IPS-15b (cell line): Measurements from ENCODE around the gene COQ5.
"Not testable (repeated sequence)": the region's sequence is repeated elsewhere in the genome, so short reads cannot be mapped to it uniquely, and the experiment has no call there.

Experiments
- H3K27me3 ChIP-seq: one replicate; pipeline ENCODE4 v1.6.1; 2013; ENCODE audit warnings: low read length; ENCODE audit not compliant: control insufficient read depth, insufficient read depth
- H3K36me3 ChIP-seq: one replicate; pipeline ENCODE4 v1.6.1; 2013; ENCODE audit warnings: low read length; ENCODE audit not compliant: control insufficient read depth, insufficient read depth
- H3K4me1 ChIP-seq: one replicate; pipeline ENCODE4 v1.6.1; 2013; ENCODE audit warnings: mild to moderate bottlenecking, low read length; ENCODE audit not compliant: control insufficient read depth, insufficient read depth
- H3K4me3 ChIP-seq: one replicate; pipeline ENCODE4 v1.5.1; 2013; ENCODE audit warnings: low read depth, low read length
- H3K9ac ChIP-seq: one replicate; pipeline ENCODE4 v1.6.1; 2013; ENCODE audit warnings: low read depth, mild to moderate bottlenecking, low read length
- H3K9me3 ChIP-seq: one replicate; pipeline ENCODE4 v1.6.1; 2013; ENCODE audit warnings: mild to moderate bottlenecking, low read length; ENCODE audit not compliant: control insufficient read depth, insufficient read depth

COQ5 gene

DNA sequence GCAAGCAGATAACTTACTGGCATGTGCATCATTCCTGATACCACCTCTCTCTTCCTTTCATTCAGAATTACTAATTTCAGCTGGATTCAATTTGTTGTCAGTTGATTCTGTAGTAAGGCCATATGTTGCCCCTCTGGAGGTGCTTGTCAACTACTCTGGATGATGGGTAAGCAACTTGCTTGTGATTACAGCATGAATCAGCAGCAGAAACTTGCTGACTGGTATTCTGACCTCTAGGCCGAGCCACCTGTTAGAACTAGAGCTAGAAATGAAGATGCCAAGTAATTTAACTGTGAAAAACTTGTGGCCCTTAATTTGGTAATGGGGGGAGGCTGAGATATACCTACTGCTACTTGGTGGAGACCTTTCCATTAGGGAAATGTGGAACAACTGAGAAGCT lies 10.3 kb upstream of the COQ5 start:
- Histone ChIP-seq H3K4me3 (no peak overlapping the region), H3K4me1 (peaks cover 10% of the 10 kb centered on the region), H3K27me3 (no peaks in the 10 kb centered on the region), H3K9ac (no peak overlapping the region), H3K36me3 (peaks cover 2% of the 10 kb centered on the region), H3K9me3 (no peaks in the 10 kb centered on the region)

DNA sequence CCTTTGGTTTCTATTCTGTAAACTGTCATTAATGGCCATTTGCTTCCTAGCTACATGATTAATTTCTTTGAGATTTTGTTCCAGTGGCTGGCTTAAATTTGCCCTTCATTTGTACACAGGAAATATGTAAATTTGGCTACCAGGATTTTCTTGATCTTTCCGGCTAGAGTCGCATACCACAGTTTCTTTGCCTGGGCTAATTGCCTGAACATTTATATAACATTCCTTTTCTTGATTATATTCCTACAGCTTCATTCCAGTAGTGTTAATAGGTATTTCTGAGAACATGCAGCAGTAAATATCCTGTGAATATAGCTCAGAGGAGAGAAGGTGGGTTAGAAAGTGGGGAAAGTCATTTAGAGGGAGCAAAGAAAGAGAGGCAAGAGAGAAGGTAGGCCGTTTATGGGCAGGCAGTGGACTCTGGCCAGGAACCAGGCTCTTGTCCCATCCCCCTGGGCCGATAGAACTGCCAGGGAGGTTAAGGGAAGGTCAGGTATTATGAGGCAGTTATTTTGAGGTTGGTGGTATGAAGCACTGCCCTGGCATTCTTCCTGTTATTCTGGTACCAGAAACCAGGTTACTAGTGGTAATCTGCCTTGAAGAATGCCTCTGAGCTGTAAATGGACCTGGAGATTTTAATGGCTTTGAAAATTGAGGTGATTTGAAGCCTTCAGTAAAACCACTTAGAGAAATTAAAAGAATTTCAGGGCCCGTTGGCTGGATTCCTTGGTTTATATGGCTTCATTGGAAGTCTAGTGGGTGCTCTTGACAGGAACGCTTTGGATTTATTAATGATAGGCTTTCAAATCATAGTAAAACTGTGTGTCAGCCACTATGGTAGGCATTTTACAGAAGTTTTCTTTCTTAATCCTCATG lies 9.6 kb upstream of the COQ5 start:
- H3K4me3 ChIP-seq: no peak overlapping the region
- H3K36me3 ChIP-seq: no peaks in the 10 kb centered on the region
- no peaks in the 10 kb centered on the region for H3K27me3 ChIP-seq
- H3K9me3 ChIP-seq: no peaks in the 10 kb centered on the region
- peaks cover 10% of the 10 kb centered on the region for H3K4me1 ChIP-seq
- H3K9ac ChIP-seq: peak overlapping the region; percentile 12

DNA sequence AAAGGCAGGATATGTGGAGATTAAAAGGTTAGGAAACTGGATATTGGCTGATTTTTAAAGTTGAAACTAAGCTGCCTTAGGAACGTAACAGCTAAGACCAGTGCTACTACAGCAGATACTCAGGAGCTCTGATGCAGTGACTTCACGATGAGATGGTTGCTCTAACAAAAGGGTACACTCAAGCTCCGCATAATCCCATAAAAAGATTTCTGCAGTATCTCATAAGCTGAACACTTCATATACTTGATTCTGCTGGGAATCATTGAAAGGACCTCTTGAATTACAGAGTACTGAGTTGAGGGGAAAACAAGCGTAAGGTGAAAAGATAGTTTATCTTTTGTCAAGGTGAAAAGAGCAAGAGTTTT lies 8.9 kb upstream of the COQ5 start:
- Histone ChIP-seq H3K4me1 (peaks cover 10% of the 10 kb centered on the region), H3K36me3 (no peaks in the 10 kb centered on the region), H3K9ac (no peak overlapping the region), H3K27me3 (no peaks in the 10 kb centered on the region), H3K9me3 (no peaks in the 10 kb centered on the region), H3K4me3 (no peak overlapping the region)

DNA sequence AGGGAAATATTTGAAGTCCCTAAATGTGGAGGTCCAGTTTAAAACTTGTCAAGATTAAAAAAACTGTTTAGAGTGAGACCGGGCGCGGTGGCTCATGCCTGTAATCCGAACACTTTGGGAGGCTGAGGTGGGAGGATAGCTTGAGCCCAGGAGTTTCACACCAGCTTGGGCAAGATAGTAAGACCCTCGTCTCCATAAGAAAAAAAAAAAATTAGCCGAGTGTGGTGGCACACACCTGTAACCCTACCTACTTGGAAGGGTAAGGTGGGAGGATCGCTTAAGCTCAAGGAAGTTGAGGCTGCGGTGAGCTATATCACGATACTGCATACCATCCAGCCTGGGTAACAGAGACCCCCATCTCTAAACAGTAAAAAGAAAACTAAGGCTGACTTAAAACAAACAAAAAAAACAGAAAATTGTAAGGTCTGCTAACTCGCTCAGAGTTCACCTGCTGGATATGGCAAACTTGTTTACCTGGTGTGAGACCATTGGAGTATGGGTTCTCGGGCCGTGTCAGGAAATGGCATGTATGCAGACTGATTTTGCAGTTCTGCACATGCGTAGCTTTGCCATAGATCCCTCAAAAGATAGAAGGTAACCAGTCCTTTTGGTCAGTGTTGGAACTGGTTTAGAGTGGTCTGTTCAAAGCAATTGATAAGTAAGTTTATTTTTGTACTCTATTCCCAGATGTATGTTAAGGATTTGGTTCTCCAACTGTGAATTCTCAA lies 7.3 kb upstream of the COQ5 start:
- H3K27me3 ChIP-seq: no peaks in the 10 kb centered on the region
- H3K4me3 ChIP-seq: peak overlapping the region; percentile 95
- H3K4me1 ChIP-seq: peaks cover 10% of the 10 kb centered on the region
- H3K9me3 ChIP-seq: no peaks in the 10 kb centered on the region
- no peak overlapping the region for H3K9ac ChIP-seq
- H3K36me3 ChIP-seq: no peaks in the 10 kb centered on the region

DNA sequence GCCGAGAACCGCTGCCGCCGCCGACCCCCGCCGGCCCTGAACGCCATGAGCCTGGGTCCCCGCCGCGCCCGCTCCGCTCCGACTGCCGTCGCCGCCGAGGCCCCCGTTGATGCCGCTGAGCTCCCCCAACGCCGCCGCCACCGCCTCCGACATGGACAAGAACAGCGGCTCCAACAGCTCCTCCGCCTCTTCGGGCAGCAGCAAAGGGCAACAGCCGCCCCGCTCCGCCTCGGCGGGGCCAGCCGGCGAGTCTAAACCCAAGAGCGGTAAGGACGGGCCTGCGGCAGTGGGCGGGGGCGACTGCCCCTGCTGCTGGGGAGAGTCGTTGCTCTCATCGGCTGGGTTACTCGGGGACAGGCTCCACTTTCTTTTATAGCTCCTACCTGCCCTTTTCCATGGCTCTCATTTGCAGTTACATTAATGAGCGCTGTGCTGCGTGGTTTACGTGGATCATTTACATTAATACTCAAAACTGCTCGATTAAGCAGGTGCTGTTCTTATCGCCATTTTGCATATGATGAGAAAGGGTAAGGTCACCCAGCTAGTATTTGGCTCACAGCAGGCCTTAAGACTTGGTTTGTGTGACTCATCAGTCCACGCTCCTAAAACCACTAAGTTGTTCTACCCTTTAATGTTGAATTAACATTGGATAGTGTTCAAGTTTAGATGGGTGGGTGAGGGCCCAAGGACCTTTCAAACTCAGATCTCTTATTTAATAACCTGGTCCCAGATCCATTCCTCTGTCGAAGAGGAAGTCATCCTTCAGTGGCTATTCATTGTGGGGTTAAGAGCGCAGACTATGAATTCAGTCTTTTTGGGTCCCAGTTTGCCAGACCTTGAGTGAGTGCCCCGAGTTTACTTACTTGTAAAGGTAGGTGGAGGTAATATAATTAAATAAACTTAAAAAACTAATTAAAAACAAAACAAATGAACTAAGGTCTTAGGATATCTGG lies 6.0 kb upstream of the COQ5 start:
- Histone ChIP-seq H3K9ac (peak overlapping the region; percentile 82), H3K9me3 (no peaks in the 10 kb centered on the region), H3K36me3 (no peaks in the 10 kb centered on the region), H3K4me3 (peak overlapping the region; percentile 95), H3K4me1 (peaks cover 10% of the 10 kb centered on the region), H3K27me3 (no peaks in the 10 kb centered on the region)

DNA sequence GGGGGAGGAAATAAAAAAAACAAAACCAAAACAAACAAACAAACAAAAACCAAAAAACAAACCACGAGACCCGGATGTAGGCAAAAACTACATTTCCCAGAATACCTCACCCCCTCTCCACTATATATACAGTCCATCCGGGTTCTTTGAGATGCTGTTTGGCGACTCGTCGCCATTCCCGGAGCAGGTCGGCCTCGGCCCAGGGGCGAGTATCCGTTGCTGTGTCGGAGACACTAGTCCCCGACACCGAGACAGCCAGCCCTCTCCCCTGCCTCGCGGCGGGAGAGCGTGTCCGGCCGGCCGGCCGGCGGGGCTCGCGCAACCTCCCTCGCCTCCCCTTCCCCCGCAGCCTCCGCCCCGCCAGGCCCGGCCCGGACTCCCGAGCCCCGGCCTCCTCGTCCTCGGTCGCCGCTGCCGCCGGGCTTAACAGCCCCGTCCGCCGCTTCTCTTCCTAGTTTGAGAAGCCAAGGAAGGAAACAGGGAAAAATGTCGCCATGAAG lies 5.3 kb upstream of the COQ5 start, which contains the start of gene RNF10:
Gene RNF10 (plus strand): TSS at position 154 of the 500 bp plus-strand sequence. CDS start 456 bp downstream, outside the sequence.
- Histone ChIP-seq H3K9me3 (no peaks in the 10 kb centered on the region), H3K36me3 (no peaks in the 10 kb centered on the region), H3K9ac (peak within 1 kb of the TSS; percentile 82), H3K27me3 (no peaks in the 10 kb centered on the region), H3K4me3 (peak within 1 kb of the TSS; percentile 95), H3K4me1 (peaks cover 13% of the 10 kb centered on the region)

DNA sequence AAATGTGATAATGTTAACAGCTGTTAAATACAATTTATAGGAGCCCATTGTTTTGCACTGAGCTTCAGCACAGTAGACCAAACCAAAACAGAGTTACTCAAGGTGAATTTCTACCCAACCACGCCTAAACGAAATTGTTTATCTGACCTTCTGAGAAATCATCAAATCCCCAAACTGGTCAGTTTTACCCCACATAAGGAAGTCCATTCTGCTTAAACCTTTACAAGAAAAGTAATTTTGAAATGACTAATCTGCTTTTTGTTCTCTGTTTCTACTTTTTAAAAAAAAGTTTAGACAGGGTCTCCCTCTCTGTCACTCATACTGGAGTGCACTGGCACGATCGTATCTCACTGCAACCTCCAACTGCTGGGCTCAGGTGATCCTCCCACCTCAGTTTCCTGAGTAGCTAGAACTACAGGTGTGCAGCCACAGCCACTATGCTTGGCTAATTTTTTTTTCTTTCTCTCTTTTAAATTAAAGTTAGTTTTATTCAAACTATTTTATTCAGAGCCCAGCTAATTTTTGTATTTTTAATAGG lies 3.8 kb upstream of the COQ5 start:
- no peak overlapping the region for H3K4me3 ChIP-seq
- H3K9ac ChIP-seq: no peak overlapping the region
- no peaks in the 10 kb centered on the region for H3K9me3 ChIP-seq
- peaks cover 8% of the 10 kb centered on the region for H3K4me1 ChIP-seq
- H3K27me3 ChIP-seq: no peaks in the 10 kb centered on the region
- no peaks in the 10 kb centered on the region for H3K36me3 ChIP-seq

DNA sequence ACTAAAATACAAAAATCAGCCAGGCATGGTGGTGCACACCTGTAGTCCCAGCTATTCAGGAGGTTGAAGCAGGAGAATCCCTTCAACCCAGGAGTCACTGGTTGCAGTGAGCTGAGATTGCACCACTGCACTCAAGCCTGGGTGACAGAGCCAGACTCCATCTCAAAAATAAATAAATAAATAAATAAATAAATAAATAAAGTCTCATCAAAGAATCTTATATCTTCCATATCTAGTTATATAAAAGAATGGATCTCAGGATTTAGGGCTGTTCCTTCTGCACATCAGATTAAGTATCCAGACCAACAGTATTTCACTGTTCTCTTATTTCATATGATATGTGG lies 1.4 kb upstream of the COQ5 start:
- not testable (repeated sequence) for H3K27me3 ChIP-seq, H3K4me1 ChIP-seq, H3K9me3 ChIP-seq, H3K9ac ChIP-seq, H3K4me3 ChIP-seq, H3K36me3 ChIP-seq

DNA sequence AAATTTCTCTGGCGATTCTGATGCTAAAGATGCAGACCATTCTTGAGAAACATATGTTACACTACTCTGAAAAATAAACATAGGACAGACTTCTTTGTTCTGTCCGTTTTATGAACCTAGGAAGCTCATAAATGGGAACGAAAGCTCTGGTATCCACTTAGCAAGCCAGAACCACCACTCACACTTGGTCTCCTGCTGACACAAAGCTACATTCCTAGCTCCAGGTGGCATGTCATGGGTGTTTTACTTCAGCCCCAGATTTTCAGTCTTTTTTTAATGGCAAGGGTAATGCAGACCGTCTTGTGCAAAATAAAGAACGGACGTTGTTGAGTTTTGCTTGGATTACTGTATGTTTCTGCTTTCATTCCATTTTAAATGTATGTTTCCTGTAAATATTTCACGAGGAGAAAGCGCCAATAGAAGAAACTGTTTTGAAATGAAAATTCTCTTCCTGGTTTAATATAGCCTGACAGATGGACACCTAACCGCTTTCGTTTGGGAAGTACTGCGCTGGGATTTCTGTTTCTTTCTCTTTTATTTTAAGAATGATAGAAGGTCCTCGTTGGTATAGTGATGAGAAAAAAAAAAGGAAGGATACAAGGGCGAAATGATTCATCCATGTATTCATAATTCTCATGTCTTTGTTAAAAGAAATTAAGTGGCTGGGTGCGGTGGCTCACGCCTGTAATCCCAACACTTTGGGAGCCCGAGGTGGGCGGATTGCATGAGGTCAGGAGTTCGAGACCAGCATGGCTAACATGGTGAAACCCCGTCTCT lies 871 bp upstream of the COQ5 start:
- Histone ChIP-seq H3K9ac (peak overlapping the region; percentile 68), H3K27me3 (no peaks in the 10 kb centered on the region), H3K4me1 (peaks cover 3% of the 10 kb centered on the region), H3K36me3 (no peaks in the 10 kb centered on the region), H3K4me3 (peak overlapping the region; percentile 99), H3K9me3 (no peaks in the 10 kb centered on the region)

DNA sequence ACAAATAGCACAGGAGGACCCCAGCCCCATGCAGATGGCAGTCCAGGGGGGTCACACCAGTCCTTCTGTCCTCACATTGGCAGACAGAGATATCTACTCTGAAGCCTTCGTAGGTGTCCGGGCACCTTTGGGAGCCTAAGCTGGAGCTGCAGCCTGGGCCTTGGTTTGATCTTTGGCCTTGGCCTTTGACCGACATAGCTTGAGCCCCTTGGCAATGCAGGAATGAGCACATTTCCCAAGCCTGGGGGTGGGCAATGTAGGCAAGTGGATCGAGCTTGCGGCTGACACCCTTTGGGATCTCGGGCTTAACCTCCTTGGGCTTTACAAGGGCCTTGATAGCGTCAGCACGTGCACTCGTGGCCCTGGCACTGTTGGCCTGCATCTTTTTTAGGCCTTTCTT lies 6.4 kb downstream of the COQ5 start:
- H3K27me3 ChIP-seq: no peaks in the 10 kb centered on the region
- H3K9ac ChIP-seq: no peak overlapping the region
- H3K4me3 ChIP-seq: no peak overlapping the region
- H3K4me1 ChIP-seq: no peaks in the 10 kb centered on the region
- no peaks in the 10 kb centered on the region for H3K36me3 ChIP-seq
- no peaks in the 10 kb centered on the region for H3K9me3 ChIP-seq
